PC-3 (cell line): ENCODE results near the gene FYN. TPM values are rescaled to one million over a fixed set of nuclear protein-coding genes. Genes with fewer than 3 reads are reported as not detected.

Source experiments
- ATAC-seq: fragments of 200-7000 bp; cut with Tn5 transposase; 2 replicates; pipeline ENCODE4 v1.9.1; 2020; ENCODE audit warnings: mild to moderate bottlenecking, moderate library complexity
- BruUV-seq: library from RNA; stranded (reverse); fragments of 400-500 nt; replicated peaks from 2 replicates; lab custom pipeline; 2021; lab: Mats Ljungman, UMichigan
- CTCF ChIA-PET: fragments of 300-600 bp; sonication (Branson Sonifier 250); formaldehyde crosslinking; loops from one replicate; lab custom pipeline; 2022; ENCODE audit warnings: antibody characterized with exemption; lab: Charles Lee
- POLR2A ChIA-PET: fragments of 300-600 bp; sonication (Branson Sonifier 250); formaldehyde crosslinking; loops from one replicate; lab custom pipeline; 2022; ENCODE audit warnings: antibody characterized with exemption; ENCODE audit not compliant: unreplicated experiment; lab: Charles Lee
- DNase-seq: peaks from one replicate; pipeline ENCODE4 v3.0.0-alpha.2; 2015
- H2AFZ ChIP-seq: fragments of 300-600 bp; sonication (generic); 2 replicates; pipeline ENCODE4 v1.6.0; 2016; ENCODE audit warnings: antibody characterized with exemption, low read length
- H3F3A ChIP-seq: fragments of 300-600 bp; sonication (generic); one replicate; pipeline ENCODE4 v1.6.0; 2017; ENCODE audit warnings: antibody characterized with exemption, low read length, control low read depth, mild to moderate bottlenecking; ENCODE audit not compliant: unreplicated experiment
- H3K27ac ChIP-seq: fragments of 300-600 bp; sonication (generic); 2 replicates; pipeline ENCODE4 v1.5.1; 2016; ENCODE audit warnings: mild to moderate bottlenecking, low read length
- H3K27me3 ChIP-seq: fragments of 300-600 bp; sonication (generic); 2 replicates; pipeline ENCODE4 v1.6.1; 2016; ENCODE audit warnings: low read length, mixed read lengths
- H3K36me3 ChIP-seq: fragments of 300-600 bp; sonication (generic); 2 replicates; pipeline ENCODE4 v1.6.1; 2016; ENCODE audit warnings: low read depth, mixed run types, low read length, mixed read lengths
- H3K4me1 ChIP-seq: fragments of 300-600 bp; sonication (generic); 2 replicates; pipeline ENCODE4 v1.5.1; 2016; ENCODE audit warnings: low read length; ENCODE audit not compliant: insufficient read depth
- H3K4me2 ChIP-seq: fragments of 300-600 bp; sonication (generic); 2 replicates; pipeline ENCODE4 v1.6.0; 2016; ENCODE audit warnings: low read length
- H3K4me3 ChIP-seq: fragments of 300-600 bp; sonication (generic); 2 replicates; pipeline ENCODE4 v1.5.1; 2016; ENCODE audit warnings: mild to moderate bottlenecking, low read length, mixed read lengths
- H3K79me2 ChIP-seq: fragments of 300-600 bp; sonication (generic); 2 replicates; pipeline ENCODE4 v1.6.1; 2017; ENCODE audit warnings: low read length, mixed read lengths
- H3K9ac ChIP-seq: fragments of 300-600 bp; sonication (generic); 2 replicates; pipeline ENCODE4 v1.6.0; 2016; ENCODE audit warnings: mild to moderate bottlenecking, low read length
- H3K9me2 ChIP-seq: fragments of 300-600 bp; sonication (generic); replicated peaks from 2 replicates; pipeline ENCODE4 v1.6.1; 2016; ENCODE audit warnings: mixed run types, low read length, mixed read lengths
- H3K9me3 ChIP-seq: fragments of 300-600 bp; sonication (generic); 2 replicates; pipeline ENCODE4 v1.6.1; 2016; ENCODE audit warnings: low read length, mixed read lengths
- H4K20me1 ChIP-seq: fragments of 300-600 bp; sonication (generic); 2 replicates; pipeline ENCODE4 v1.6.1; 2016; ENCODE audit warnings: low read length, mixed read lengths
- EZH2 ChIP-seq: fragments of 300-600 bp; sonication (generic); IDR thresholded peaks from one replicate; pipeline ENCODE4 v1.6.1; 2017; ENCODE audit warnings: antibody characterized with exemption, mild to moderate bottlenecking, low read length; ENCODE audit not compliant: unreplicated experiment
- EZH2phosphoT487 ChIP-seq: fragments of 300-600 bp; sonication (generic); IDR thresholded peaks from 2 replicates; pipeline ENCODE4 v1.6.1; 2018; ENCODE audit warnings: mild to moderate bottlenecking, antibody characterized with exemption, low read length, borderline replicate concordance
- intact Hi-C: fragments of 100-400 bp; cut with micrococcal nuclease; formaldehyde crosslinking; loops from 2 replicates; pipeline ENCODE4 v1.9.0; 2023
- total RNA-seq: library from RNA; depleted of rRNA; stranded (reverse); fragments of >200 nt; gene quantifications from 2 replicates; pipeline ENCODE4 v1.2.3, GENCODE V29; 2014
- TF ChIP-seq, protein P1 (sequence below): fragments of 300-600 bp; sonication (generic); conservative IDR thresholded peaks from 2 replicates; pipeline ENCODE4 v1.5.1; 2017; ENCODE audit warnings: antibody characterized with exemption, low read depth, mild to moderate bottlenecking, low read length

The FYN gene
- total RNA-seq, 1 experiment from 2014 or later: 27.6 TPM

DNA sequence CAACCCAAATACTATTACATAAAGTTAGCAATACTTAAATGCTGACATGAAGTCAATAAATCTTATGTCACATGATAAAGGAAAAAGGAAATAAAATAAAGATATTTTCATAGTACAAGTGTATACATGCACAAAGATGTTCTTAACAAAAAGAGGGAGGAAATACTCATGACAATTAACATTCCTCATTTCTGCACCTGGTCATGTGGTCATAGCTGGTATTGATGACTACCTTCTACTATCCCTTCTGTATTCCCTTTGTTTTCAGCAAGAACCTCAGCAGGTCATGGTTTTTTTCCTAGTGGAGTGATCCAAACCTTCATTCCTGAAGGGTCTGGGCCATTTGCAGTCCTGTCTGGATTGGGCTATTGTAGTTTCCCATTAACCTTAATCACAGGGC, 43.5 kb upstream of the FYN start:
- Histone ChIP-seq H3K4me1 (no peaks in the 10 kb centered on the region), H3K79me2 (no peaks in the 10 kb centered on the region), H3K9me3 (no peaks in the 10 kb centered on the region), H3K27ac (no peak overlapping the region), H2AFZ (no peak overlapping the region), H3K9me2 (no peaks in the 10 kb centered on the region), H4K20me1 (no peaks in the 10 kb centered on the region), H3K27me3 (no peaks in the 10 kb centered on the region), H3F3A (no peaks in the 10 kb centered on the region), H3K9ac (no peak overlapping the region), H3K4me3 (no peak overlapping the region), H3K4me2 (no peak overlapping the region), H3K36me3 (no peaks in the 10 kb centered on the region)
- ATAC-seq (no peak), DNase-seq (no peak)
- no peak for TF ChIP-seq EZH2
- TF ChIP-seq, protein P1, sequence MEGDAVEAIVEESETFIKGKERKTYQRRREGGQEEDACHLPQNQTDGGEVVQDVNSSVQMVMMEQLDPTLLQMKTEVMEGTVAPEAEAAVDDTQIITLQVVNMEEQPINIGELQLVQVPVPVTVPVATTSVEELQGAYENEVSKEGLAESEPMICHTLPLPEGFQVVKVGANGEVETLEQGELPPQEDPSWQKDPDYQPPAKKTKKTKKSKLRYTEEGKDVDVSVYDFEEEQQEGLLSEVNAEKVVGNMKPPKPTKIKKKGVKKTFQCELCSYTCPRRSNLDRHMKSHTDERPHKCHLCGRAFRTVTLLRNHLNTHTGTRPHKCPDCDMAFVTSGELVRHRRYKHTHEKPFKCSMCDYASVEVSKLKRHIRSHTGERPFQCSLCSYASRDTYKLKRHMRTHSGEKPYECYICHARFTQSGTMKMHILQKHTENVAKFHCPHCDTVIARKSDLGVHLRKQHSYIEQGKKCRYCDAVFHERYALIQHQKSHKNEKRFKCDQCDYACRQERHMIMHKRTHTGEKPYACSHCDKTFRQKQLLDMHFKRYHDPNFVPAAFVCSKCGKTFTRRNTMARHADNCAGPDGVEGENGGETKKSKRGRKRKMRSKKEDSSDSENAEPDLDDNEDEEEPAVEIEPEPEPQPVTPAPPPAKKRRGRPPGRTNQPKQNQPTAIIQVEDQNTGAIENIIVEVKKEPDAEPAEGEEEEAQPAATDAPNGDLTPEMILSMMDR: no peak
- no TSS peak for BruUV-seq
- POLR2A ChIA-PET: no interaction called here
- intact Hi-C loops: no loop called here
- CTCF ChIA-PET: no interaction called here

DNA sequence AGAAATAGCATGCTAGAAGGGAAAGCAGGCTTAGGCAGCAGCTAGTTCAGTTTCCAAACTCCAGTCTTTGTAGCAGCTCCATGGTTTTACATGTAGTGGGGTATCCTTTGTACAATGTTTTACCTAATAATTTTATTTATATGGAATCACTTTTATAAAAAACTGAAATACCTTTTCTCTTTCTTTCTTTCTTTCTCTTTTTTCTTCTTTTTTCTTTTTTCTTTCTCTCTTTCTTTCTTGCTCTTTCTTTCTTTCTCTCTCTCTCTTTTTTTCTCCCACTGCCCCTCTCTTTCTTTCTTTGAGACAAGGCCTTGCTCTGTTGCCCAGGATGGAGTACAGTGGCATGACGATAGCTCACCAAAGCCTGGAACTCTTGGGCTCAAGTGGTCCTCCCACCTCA, 41.4 kb upstream of the FYN start:
- Histone ChIP-seq H3K27me3 (no peaks in the 10 kb centered on the region), H2AFZ (no peak overlapping the region), H3K36me3 (no peaks in the 10 kb centered on the region), H3K4me1 (no peaks in the 10 kb centered on the region), H3K9me3 (no peaks in the 10 kb centered on the region), H3F3A (no peaks in the 10 kb centered on the region), H3K79me2 (no peaks in the 10 kb centered on the region), H3K27ac (no peak overlapping the region), H3K9me2 (no peaks in the 10 kb centered on the region), H3K4me3 (no peak overlapping the region), H3K4me2 (no peak overlapping the region), H4K20me1 (no peaks in the 10 kb centered on the region), H3K9ac (no peak overlapping the region)
- TF ChIP-seq, protein P1: no peak
- TF ChIP-seq EZH2phosphoT487: no peak
- TF ChIP-seq EZH2: no peak
- no TSS peak for BruUV-seq
- ChIA-PET CTCF (no interaction called here), POLR2A (no interaction called here)
- ATAC-seq: no peak
- no peak for DNase-seq
- intact Hi-C loops: no loop called here

DNA sequence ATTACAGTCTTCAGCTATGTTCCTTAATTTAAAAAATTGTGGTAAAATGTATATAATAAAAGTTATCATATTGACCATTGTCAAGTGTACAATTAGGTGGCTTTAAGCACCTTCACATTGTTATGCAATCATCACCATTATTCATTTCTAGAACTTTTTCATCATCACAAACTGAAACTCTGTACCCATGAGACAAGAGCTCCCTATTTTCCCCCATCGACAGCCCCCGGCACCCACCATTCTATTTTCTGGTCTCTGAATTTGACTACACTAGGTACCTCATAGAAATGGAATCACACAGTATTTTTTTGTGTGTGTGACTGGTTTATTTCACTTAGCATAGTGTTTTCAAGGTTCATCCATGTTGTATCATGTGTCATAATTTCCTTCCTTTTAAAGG, 39.7 kb upstream of the FYN start:
- Histone ChIP-seq H3K27me3 (no peaks in the 10 kb centered on the region), H3K4me1 (no peaks in the 10 kb centered on the region), H3K4me3 (no peak overlapping the region), H3K36me3 (no peaks in the 10 kb centered on the region), H3K9me2 (no peaks in the 10 kb centered on the region), H3K9ac (no peak overlapping the region), H2AFZ (no peak overlapping the region), H3F3A (no peaks in the 10 kb centered on the region), H3K9me3 (no peaks in the 10 kb centered on the region), H4K20me1 (no peaks in the 10 kb centered on the region), H3K4me2 (no peak overlapping the region), H3K79me2 (no peaks in the 10 kb centered on the region), H3K27ac (no peak overlapping the region)
- ChIA-PET CTCF (no interaction called here), POLR2A (interaction anchor here (0.6 kb wide), 1 partner anchor 334 kb away, joined by 3 read pairs; no protein-coding TSS in a partner anchor)
- ATAC-seq (no peak), DNase-seq (no peak)
- intact Hi-C loops: no loop called here
- no TSS peak for BruUV-seq
- TF ChIP-seq EZH2phosphoT487 (no peak), EZH2 (no peak)
- TF ChIP-seq, protein P1: no peak
